ENCODE data around the gene HOXB2. TPM values are rescaled to one million over a fixed set of nuclear protein-coding genes. Genes with fewer than 3 reads are reported as not detected.

HOXB2 gene
- total and polyA plus RNA-seq, 2 experiments from 2014 or later: not detected

- H3K4me2 ChIP-seq: peak overlapping the region; percentile 71; the same call in 1 of the 2 replicates
Measured at GRCh38 chr17:48555258-48556228, 10.6 kb upstream of the HOXB2 start.

More at GRCh38 chr17:48555258-48556228, 10.6 kb upstream of the HOXB2 start:
- peaks cover 100% of the 10 kb centered on the region for H3K27me3 ChIP-seq (ENCODE audit: insufficient read depth)
- Mint-ChIP-seq H3K4me3 (peak overlapping the region; percentile 44), H3K27me3 (ENCODE audit: insufficient read depth, low read depth, poor library complexity) (peaks cover 99% of the 10 kb centered on the region), H3K4me1 (peaks cover 31% of the 10 kb centered on the region), H3K9me3 (no peaks in the 10 kb centered on the region; the same call in 2 of the 3 replicates), H3K27ac (no peak overlapping the region), H3K36me3 (ENCODE audit: low read depth) (no peaks in the 10 kb centered on the region)
- H3K4me3 ChIP-seq: 0 out of 2 replicates have a peak overlapping the region, but pooled peaks have one; percentile 39
- H2AFZ ChIP-seq: no peak overlapping the region
- H3F3A ChIP-seq (replicated peaks; ENCODE audit: low read depth): peaks cover 47% of the 10 kb centered on the region
- peaks cover 52% of the 10 kb centered on the region for H4K20me1 ChIP-seq (replicated peaks; ENCODE audit: insufficient read depth)
- H3K79me2 ChIP-seq (replicated peaks; ENCODE audit: insufficient read depth): no peaks in the 10 kb centered on the region
- no peaks in the 10 kb centered on the region for H3K9me2 ChIP-seq (ENCODE audit: insufficient read depth)
- peak; percentile 23 for ATAC-seq
- no peak for DNase-seq (ENCODE audit: low spot score)
- H3K4me1 ChIP-seq (ENCODE audit: insufficient read depth): peaks cover 57% of the 10 kb centered on the region
- TF ChIP-seq ZNF462 (CRISPR knock-in tag; IDR thresholded peaks at IDR 0.05): no peak
- TF ChIP-seq EZH2 (IDR thresholded peaks at IDR 0.05; ENCODE audit: low read depth, unreplicated experiment): peak; percentile 98
- H3K36me3 ChIP-seq (ENCODE audit: insufficient read depth): no peaks in the 10 kb centered on the region
- no peak overlapping the region for H3K27ac ChIP-seq (ENCODE audit: low read depth)

Measured in GM23338 (cell line).